Stimulated activated CD8-positive, alpha-beta memory T cell treated with anti-CD3 and anti-CD28 coated beads, Interleukin-2, amount 100 ng/mL, for 48 hours (primary cell): Measurements from ENCODE around the gene ZYG11B.
"Not testable (repeated sequence)": the region's sequence is repeated elsewhere in the genome, so short reads cannot be mapped to it uniquely, and the experiment has no call there.

Experiments used
- DNase-seq, 2 donors: peaks; one replicate each; pipeline ENCODE4 v3.0.0-alpha.2; 2020; ENCODE audit warnings: low read depth in 2 of 2

Gene ZYG11B

GRCh38 chr1:52726265-52727113 lies at the start of gene ZYG11B:
Gene ZYG11B, plus strand, starts transcription at chr1:52726453. Its CDS starts 201 bp downstream, at chr1:52726654.
- DNase-seq, result peak; percentile 86

- no peak for DNase-seq
These were observed 49.0 kb upstream of the ZYG11B start for GRCh38 chr1:52677076-52677806.

GRCh38 chr1:52679048-52679447 lies 47.2 kb upstream of the ZYG11B start:
- no peak for DNase-seq

GRCh38 chr1:52679498-52679897 lies 46.8 kb upstream of the ZYG11B start:
- no peak for DNase-seq

- no peak for DNase-seq
These were observed 45.9 kb upstream of the ZYG11B start for GRCh38 chr1:52680353-52680752.

- DNase-seq, result no peak
These were observed 45.1 kb upstream of the ZYG11B start for GRCh38 chr1:52681136-52681535.

- DNase-seq, result no peak
These were observed 42.8 kb upstream of the ZYG11B start for GRCh38 chr1:52683367-52683940.

GRCh38 chr1:52684545-52684944 lies 41.7 kb upstream of the ZYG11B start:
- no peak for DNase-seq

GRCh38 chr1:52686261-52686751 lies 39.9 kb upstream of the ZYG11B start:
- peak; percentile 37 to 52 for DNase-seq

- no peak for DNase-seq
These were observed 39.4 kb upstream of the ZYG11B start for GRCh38 chr1:52686830-52687229.

GRCh38 chr1:52691821-52692220 lies 34.4 kb upstream of the ZYG11B start:
- DNase-seq, result no peak

- no peak for DNase-seq
These were observed 33.6 kb upstream of the ZYG11B start for GRCh38 chr1:52692697-52693096.

GRCh38 chr1:52693351-52693750 lies 32.9 kb upstream of the ZYG11B start:
- DNase-seq, result not testable (repeated sequence)

GRCh38 chr1:52693843-52694242 lies 32.4 kb upstream of the ZYG11B start:
- DNase-seq, result no peak

GRCh38 chr1:52695627-52696026 lies 30.6 kb upstream of the ZYG11B start:
- no peak for DNase-seq

GRCh38 chr1:52697795-52698674 lies 28.2 kb upstream of the ZYG11B start, which contains the start of gene COA7:
Gene COA7, minus strand, starts transcription at chr1:52698347. Its CDS starts 21 bp downstream, at chr1:52698326.
- DNase-seq, result peak; percentile 68 to 69

GRCh38 chr1:52702886-52703787 lies 23.1 kb upstream of the ZYG11B start:
- peak; percentile 57 to 66 for DNase-seq

GRCh38 chr1:52706136-52706670 lies 20.1 kb upstream of the ZYG11B start:
- DNase-seq, result no peak

- no peak for DNase-seq
These were observed 19.0 kb upstream of the ZYG11B start for GRCh38 chr1:52706941-52707926.
